8988T (cell line): ENCODE data around the gene TACC3.

Experiments used
- DNase-seq: peaks from one replicate; pipeline ENCODE4 v3.0.0; 2011

TACC3 gene

GRCh38 chr4:1778642-1779392, 57.5 kb downstream of the TACC3 start:
- DNase-seq = no peak

DNA sequence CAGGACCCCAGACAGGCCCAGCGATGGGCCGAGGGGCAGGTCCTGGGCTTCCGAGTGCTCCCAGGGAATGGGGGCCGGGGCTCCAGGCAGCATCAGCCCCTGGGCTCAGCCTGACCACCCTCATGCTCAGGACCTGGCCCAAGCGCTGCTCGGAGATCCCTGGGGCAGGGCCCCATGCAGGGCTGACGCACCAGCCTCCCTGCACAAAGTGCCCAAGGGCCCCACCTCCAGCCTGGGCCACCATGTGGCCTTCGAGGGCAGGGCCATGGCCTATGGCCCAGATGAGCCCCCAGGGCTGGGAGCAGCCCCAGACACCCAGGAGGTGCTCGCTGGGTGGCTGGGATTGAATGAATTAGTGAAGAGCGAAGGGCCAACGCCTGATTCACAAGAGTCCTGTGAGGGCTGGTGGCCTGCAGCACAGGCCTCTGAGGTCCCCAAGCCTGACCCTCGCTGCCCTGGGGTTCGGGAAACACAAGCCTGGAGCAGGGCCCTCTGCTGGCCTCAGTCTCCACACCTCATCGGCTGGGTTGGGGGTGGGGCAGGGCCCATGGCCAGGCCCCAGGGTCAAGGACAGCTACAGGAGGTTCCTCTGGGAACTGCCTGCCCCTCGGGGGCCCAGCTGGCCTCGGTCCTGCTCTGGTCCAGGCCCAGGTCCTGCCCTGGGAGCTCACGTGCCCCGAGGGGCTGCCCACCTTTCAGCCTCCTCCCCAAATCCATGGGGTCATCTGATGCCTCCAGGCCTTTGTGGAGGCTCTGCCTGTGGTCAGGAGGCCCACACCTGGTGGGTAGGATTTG, 58.5 kb downstream of the TACC3 start:
- DNase-seq = no peak

- no peak for DNase-seq
These were observed 59.1 kb downstream of the TACC3 start for GRCh38 chr4:1780435-1780834.

DNA sequence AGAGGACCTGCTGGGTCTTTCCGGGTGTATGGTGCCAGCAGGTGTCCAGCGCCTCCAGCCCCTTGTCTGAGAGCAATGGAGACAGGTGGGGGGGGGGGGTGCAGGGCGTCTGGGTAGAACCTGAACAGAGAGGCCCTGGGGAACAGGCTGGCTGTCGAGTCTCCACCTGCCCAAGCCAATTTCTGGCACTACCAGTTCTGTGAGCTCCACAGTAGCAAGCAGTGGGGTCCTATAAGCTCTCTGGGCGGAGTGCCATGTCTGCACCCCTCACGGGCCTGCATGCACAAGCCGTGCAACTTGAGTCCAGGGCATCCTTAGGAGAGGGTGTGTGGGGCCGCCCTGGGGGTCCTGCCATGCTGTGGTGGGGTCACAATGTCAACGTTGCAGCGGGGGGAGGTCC, 61.7 kb downstream of the TACC3 start:
- DNase-seq = no peak

GRCh38 chr4:1783970-1784369, 62.6 kb downstream of the TACC3 start:
- DNase-seq = no peak

DNA sequence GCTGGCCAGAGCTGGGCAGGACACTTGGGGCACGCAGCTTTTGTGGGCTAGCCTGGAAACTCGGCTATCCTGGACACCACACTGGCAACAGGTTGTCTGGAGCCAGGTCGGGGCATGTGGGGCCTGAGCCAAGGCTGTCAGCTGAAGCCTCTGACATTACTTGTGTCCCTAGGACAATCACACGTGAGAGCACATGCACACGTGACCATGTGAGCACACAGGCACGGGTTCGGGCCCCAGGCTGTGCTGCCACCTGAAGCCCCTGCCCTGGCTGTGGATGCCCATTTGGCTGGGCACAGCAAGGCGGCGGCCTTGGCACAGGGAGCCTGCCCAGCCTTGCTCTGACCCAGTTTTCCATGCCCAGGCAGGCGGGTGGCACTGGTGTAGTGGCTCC, 63.1 kb downstream of the TACC3 start:
- no peak for DNase-seq

- DNase-seq = no peak
These were observed 63.7 kb downstream of the TACC3 start for GRCh38 chr4:1784789-1785591.

GRCh38 chr4:1785592-1785991, 64.3 kb downstream of the TACC3 start:
- DNase-seq = no peak

DNA sequence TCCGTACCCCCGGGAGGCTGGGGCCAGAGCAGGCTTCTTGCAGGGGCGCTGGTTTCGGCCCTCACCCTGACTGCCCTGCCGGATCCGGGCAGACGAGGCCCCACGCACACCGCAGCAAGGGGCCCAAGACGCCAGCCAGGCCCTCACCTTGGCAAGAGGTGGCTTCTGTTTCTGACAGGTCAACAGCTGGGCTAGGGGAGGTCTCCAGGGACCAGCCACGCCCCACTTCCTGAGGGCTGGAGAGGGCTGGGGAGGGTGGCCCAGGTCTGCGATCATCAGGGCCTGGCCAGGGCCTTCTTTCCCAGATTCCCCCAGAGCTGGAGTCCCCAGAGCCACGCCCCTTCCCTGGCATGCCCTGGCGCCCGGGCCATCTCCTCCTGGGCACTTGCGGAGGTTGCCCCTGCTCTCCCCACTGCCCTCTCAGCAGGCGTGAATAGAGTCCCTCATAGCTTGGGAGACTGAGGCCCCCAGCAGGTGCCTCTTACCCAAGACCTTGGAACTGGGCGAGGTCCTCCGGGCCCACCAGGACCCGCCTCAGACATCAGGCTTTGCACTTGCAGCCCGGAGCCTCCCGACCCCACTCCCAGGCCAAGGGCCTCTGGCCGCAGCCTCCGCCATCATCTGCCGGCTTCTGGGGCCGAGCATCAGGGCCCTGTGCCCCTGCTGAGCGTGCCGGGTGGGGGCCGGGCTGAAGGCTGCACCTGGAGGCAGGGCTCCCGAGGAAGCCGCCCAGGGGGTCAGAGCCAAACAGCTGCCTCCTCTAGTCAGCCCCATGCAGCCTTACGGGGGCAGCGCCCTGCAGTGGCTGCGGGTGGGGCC, 65.4 kb downstream of the TACC3 start:
- no peak for DNase-seq

DNA sequence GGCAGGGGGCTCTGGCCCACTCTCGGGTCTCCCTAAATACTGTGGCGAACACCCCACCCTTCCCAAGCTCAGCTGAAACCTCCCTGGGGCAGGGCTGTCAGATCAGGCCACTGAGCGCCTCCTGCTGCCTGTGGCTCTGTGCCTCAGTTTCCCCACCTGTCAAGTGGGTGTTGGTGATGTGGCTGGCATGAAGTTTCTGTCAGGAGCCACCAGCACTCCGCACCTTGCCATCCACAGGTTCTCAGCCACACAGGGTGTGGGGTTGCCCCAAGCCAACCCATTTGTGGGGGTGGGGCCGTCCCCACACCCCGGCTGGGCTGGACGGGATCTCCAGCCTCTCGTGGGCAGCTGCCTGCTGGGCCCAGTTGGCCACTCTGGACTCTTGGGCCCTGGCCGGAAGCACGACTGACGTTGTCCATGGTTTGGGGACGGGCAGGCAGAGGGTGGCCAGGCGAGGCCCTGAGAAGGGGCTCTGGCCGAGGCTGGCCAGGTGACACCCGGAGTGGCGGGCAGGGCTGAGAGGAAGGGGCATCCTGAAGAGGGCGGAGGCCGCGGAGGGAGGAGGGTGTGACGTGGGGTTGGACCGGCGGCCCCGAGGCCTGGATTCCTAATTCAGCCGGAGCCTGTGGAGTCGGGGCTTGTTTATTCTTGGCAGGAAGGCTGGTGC, 66.2 kb downstream of the TACC3 start:
- no peak for DNase-seq

DNA sequence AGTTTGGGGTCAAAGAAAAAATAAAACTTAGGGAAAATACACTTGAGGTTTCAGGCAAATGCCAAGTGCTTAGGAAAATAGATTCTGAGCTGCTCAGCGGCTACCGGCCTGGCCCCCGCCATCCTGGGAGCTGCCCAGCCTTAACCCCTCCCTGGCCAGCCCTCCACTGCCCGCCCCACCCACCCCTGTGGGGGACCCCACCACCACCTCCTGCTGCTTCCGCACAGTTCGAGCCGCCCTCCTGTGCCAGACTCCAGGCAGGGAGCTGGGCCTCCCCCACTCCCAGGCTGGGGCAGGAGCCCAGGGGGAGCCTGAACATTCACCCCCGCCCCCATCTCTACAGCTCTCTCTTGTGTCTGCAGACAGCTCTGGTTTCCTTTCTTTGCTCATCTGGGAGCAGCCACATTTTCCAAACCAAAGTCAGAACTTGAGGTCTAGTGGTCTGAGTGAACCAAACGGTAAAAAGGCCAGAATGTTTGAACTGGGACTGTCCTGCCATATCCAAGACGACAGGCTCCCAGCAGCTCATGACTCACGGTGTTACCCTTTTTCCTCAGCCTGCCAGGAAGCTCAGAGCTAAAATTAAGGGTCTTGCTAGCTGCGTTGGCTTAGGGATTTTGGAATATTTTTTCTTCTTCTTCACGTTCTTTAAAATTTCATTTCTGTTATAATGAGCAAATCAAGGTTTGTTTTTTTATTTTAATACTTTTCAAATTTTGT, 67.1 kb downstream of the TACC3 start:
- no peak for DNase-seq

DNA sequence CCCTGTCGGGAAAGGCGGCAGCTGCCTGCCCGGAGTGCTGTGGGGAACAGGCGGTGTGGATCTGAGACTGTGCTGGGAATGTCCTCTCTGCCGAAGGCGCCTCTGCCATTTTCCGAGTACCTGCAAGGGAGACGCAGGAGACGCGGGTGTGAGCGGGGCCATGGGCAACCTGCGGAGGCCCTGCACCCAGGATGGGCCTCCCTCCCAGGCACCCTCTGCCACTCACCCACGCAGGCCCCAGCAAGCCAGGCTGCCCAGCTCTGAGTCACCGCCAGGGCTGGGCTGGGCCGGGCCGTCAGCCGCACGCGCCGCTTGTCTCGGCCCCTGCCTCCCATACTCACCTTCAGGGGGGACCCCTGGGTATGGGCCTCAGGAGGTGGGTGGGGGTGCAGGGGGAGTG, 68.2 kb downstream of the TACC3 start:
- no peak for DNase-seq

DNA sequence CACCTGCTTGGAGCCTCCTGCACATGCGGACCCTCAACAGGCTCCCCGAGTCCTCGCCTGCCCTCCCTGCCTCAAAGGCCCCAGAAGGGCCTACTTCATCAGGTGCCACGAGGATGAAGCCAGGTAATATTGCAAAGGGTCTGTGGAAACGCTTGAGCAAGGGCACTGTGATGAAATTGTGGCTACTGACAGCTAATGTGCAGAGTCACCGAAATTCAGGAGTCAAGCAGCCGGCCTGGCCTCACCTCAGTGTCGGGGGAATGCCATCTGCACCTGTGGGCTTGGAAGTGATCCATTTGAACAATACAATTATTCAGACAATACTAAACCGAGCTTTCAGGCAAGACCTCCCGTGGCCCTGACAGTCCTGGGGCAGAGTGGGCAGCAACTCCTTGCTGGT, 68.7 kb downstream of the TACC3 start:
- DNase-seq = no peak

- DNase-seq = no peak
These were observed 71.0 kb downstream of the TACC3 start for GRCh38 chr4:1792158-1792831.

DNA sequence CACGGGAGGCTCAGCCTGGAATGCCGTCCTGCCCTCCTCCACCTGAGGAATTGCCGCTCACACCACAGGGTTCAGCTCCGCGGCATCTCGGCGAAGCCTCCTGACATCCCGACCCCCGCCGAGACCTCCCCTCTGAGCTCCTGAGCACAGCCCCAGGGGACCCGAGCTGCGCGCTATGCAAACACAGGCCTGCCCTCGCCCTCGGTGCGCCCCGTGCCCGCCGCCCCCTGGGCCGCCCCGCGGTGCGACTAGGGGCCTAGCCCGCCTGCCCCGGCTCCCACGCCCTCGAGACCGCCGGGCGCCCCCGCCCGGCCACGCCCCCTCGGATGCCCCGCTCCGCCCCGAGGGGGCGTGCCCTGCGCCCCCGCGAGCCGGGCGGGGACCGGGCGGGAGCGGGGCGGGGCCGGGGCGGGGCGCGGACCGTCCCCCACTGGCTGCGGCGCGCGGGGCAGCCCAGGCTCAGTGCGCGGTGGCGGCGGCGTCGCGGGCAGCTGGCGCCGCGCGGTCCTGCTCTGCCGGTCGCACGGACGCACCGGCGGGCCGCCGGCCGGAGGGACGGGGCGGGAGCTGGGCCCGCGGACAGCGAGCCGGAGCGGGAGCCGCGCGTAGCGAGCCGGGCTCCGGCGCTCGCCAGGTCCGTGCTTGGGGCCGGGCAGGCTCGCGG, 71.6 kb downstream of the TACC3 start, which contains the start of gene FGFR3:
FGFR3 (plus strand) TSS at position 462 of the 664 bp plus-strand sequence. CDS start 642 bp downstream, outside the sequence.
- peak; percentile 98 for DNase-seq

- DNase-seq = peak; percentile 91
These were observed 72.1 kb downstream of the TACC3 start for GRCh38 chr4:1793496-1793840.

DNA sequence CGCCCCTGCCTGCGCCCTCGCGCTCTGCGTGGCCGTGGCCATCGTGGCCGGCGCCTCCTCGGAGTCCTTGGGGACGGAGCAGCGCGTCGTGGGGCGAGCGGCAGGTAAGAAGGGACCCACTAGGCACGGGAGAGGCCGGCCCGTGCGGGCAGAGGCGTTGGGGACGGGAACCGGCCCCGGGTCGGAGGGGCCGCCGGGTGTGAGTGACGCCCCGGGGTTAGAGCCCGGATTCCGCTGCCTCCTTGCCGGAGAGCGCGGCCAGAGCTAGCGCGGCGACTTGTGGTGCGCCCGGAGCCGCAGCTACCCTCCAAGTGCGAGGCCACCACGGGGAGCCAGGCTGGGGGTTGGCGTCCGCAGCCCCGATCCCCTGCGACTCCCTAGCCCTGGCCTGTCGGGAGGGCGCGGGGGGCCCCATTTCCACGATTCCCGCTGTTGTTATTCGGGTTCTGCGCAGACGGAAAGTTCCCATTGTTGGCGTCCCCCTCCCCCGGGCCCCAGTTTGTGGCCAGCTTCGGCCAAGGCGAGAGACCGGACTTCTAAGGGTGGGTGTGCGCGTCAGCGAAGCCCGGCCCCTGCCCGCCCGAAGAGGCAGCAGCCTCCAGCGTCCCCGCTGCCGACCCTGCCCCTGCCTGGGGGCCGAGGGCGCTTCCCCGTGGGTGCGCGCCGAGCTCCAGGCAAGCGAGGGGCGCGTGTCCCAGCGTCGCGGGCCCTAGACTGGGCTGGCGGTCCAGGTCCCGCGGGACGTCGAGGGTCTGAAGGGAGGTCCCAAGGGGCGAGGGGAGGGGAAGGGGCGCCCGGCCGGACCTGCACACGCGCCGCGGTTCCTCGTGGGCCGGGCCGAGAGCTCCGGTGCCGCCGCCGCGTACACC, 72.9 kb downstream of the TACC3 start:
- no peak for DNase-seq
